Natural killer cell (primary cell): ENCODE data around the gene SLC8A1. TPM values are rescaled to one million over a fixed set of nuclear protein-coding genes. Genes with fewer than 3 reads are reported as not detected.

Experiments
- ATAC-seq, 3 donors: fragments of 150-1000 bp in 2 of 3; fragments of 200-7000 bp in 1 of 3; cut with Tn5 transposase; 1 replicate in 1 of 3; 2 replicates in 2 of 3; pipeline ENCODE4 v1.10.0; 2021; ENCODE audit warnings: mild to moderate bottlenecking in 2 of 3, moderate library complexity in 2 of 3
- DNase-seq, 2 donors: peaks; one replicate each; pipeline versions ENCODE4 v3.0.0 to v3.0.0-alpha.2; 2013 to 2021; ENCODE audit warnings: mixed read lengths in 1 of 2
- H3K27ac ChIP-seq: one replicate; pipeline ENCODE4 v1.5.1; 2013; ENCODE audit warnings: mild to moderate bottlenecking, low read length
- H3K27me3 ChIP-seq: one replicate; pipeline ENCODE4 v1.6.1; 2013; ENCODE audit warnings: low read length; ENCODE audit not compliant: control insufficient read depth, insufficient read depth
- H3K36me3 ChIP-seq: one replicate; pipeline ENCODE4 v1.6.1; 2013; ENCODE audit warnings: low read length; ENCODE audit not compliant: control insufficient read depth, insufficient read depth
- H3K4me1 ChIP-seq: one replicate; pipeline ENCODE4 v1.6.1; 2013; ENCODE audit warnings: low read length; ENCODE audit not compliant: control insufficient read depth, insufficient read depth
- H3K4me3 ChIP-seq: one replicate; pipeline ENCODE4 v1.5.1; 2013; ENCODE audit warnings: low read length
- H3K9me3 ChIP-seq: one replicate; pipeline ENCODE4 v1.6.1; 2013; ENCODE audit warnings: low read length; ENCODE audit not compliant: control insufficient read depth, insufficient read depth
- H3K27ac Mint-ChIP-seq, 2 donors: one replicate each; pipeline ENCODE4 v1.8.0; 2022; ENCODE audit warnings: mild to moderate bottlenecking in 2 of 2, mixed read lengths in 2 of 2, moderate library complexity in 1 of 2
- H3K27me3 Mint-ChIP-seq, 2 donors: one replicate each; pipeline ENCODE4 v1.8.0; 2022; ENCODE audit warnings: low read depth in 2 of 2, mixed read lengths in 2 of 2
- H3K36me3 Mint-ChIP-seq: one replicate; pipeline ENCODE4 v1.8.0; 2022; ENCODE audit warnings: mixed read lengths
- H3K4me1 Mint-ChIP-seq, 2 donors: one replicate each; pipeline ENCODE4 v1.8.0; 2022; ENCODE audit warnings: mixed read lengths in 2 of 2
- H3K4me3 Mint-ChIP-seq: one replicate; pipeline ENCODE4 v1.8.0; 2022; ENCODE audit warnings: mild to moderate bottlenecking, moderate library complexity, mixed read lengths
- H3K9me3 Mint-ChIP-seq, 2 donors: one replicate each; pipeline ENCODE4 v1.8.0; 2022; ENCODE audit warnings: mixed read lengths in 2 of 2
- CTCF ChIP-seq: fragments of 200-600 bp; IDR thresholded peaks from one replicate; pipeline ENCODE4 v1.8.0; 2022; ENCODE audit warnings: antibody characterized with exemption
- WGBS: methylation state at CpG from one replicate; pipeline ENCODE4 v1.1.7; 2013; ENCODE audit warnings: missing lambda C conversion rate; ENCODE audit not compliant: insufficient coverage; 5-methylcytosine and 5-hydroxymethylcytosine counted together
- intact Hi-C: fragments of 100-400 bp; cut with micrococcal nuclease; formaldehyde crosslinking; loops from one replicate; pipeline ENCODE4 v1.14.2; 2022
- total RNA-seq, 4 donors: library from RNA; stranded (reverse); fragments of 120-200 nt in 1 of 4; gene quantifications; one replicate each; pipeline versions ENCODE4 v1.2.3 to v1.2.4, GENCODE V29; 2013 to 2022

SLC8A1 gene
- total RNA-seq, 3 donors from 2014 or later (not counting 1 experiment from before 2014, with no cell fraction given), result 1.4 to 4.7 (median 3.6) TPM

- intact Hi-C loops, result no loop called here
Observed at GRCh38 chr2:40428439-40428838, 23.5 kb downstream of the SLC8A1 start.

GRCh38 chr2:40421631-40422297, 30.1 kb downstream of the SLC8A1 start:
- TF ChIP-seq CTCF, result no peak
- WGBS, result 77% methylated on average over 4 of the region's 5 CpGs
- Mint-ChIP-seq H3K27ac (no peak overlapping the region), H3K27me3 (no peaks in the 10 kb centered on the region), H3K36me3 (no peaks in the 10 kb centered on the region), H3K4me1 (no peaks in the 10 kb centered on the region), H3K4me3 (no peak overlapping the region), H3K9me3 (peaks cover 0 to 7% of the 10 kb centered on the region in 2 donors)
- Histone ChIP-seq H3K36me3 (no peaks in the 10 kb centered on the region), H3K9me3 (no peaks in the 10 kb centered on the region), H3K27ac (no peak overlapping the region), H3K4me1 (no peaks in the 10 kb centered on the region), H3K27me3 (no peaks in the 10 kb centered on the region), H3K4me3 (no peak overlapping the region)
- intact Hi-C loops, result no loop called here
- DNase-seq (no peak), ATAC-seq (no peak)

More at GRCh38 chr2:40428439-40428838, 23.5 kb downstream of the SLC8A1 start:
- TF ChIP-seq CTCF, result no peak
- no peak overlapping the region for H3K4me3 ChIP-seq
- no peaks in the 10 kb centered on the region for H3K4me1 ChIP-seq
- Mint-ChIP-seq H3K4me1 (no peaks in the 10 kb centered on the region), H3K27ac (no peak overlapping the region), H3K4me3 (no peak overlapping the region), H3K9me3 (peaks cover 0 to 3% of the 10 kb centered on the region in 2 donors), H3K27me3 (no peaks in the 10 kb centered on the region), H3K36me3 (no peaks in the 10 kb centered on the region)
- H3K9me3 ChIP-seq, result no peaks in the 10 kb centered on the region
- DNase-seq, result no peak
- H3K27ac ChIP-seq, result no peak overlapping the region
- ATAC-seq, result no peak
- WGBS, result 78% methylated on average over 6 of the region's 6 CpGs
- H3K36me3 ChIP-seq, result no peaks in the 10 kb centered on the region
- no peaks in the 10 kb centered on the region for H3K27me3 ChIP-seq

- no peaks in the 10 kb centered on the region for H3K27me3 Mint-ChIP-seq
- intact Hi-C loops, result no loop called here
- ATAC-seq, result no peak
- no peak overlapping the region for H3K4me3 Mint-ChIP-seq
- Histone ChIP-seq H3K4me1 (no peaks in the 10 kb centered on the region), H3K36me3 (no peaks in the 10 kb centered on the region), H3K27me3 (no peaks in the 10 kb centered on the region), H3K4me3 (no peak overlapping the region), H3K9me3 (no peaks in the 10 kb centered on the region), H3K27ac (no peak overlapping the region)
- peaks cover 0 to 7% of the 10 kb centered on the region in 2 donors for H3K9me3 Mint-ChIP-seq
- no peak for TF ChIP-seq CTCF
- DNase-seq, result no peak
- no peaks in the 10 kb centered on the region for H3K4me1 Mint-ChIP-seq
- WGBS, result 80% methylated on average over 3 of the region's 3 CpGs
- no peak overlapping the region for H3K27ac Mint-ChIP-seq
- no peaks in the 10 kb centered on the region for H3K36me3 Mint-ChIP-seq
Observed at GRCh38 chr2:40420478-40420877, 31.4 kb downstream of the SLC8A1 start.

GRCh38 chr2:40419364-40419762, 32.5 kb downstream of the SLC8A1 start:
- H3K9me3 ChIP-seq, result no peaks in the 10 kb centered on the region
- no peaks in the 10 kb centered on the region for H3K27me3 ChIP-seq
- TF ChIP-seq CTCF, result no peak
- H3K27ac Mint-ChIP-seq, result no peak overlapping the region
- ATAC-seq, result no peak
- 90% methylated on average over 2 of the region's 2 CpGs for WGBS
- H3K27me3 Mint-ChIP-seq, result no peaks in the 10 kb centered on the region
- H3K27ac ChIP-seq, result no peak overlapping the region
- no peak overlapping the region for H3K4me3 ChIP-seq
- no peak for DNase-seq
- no peaks in the 10 kb centered on the region for H3K4me1 Mint-ChIP-seq
- H3K36me3 Mint-ChIP-seq, result no peaks in the 10 kb centered on the region
- intact Hi-C loops, result no loop called here
- H3K4me3 Mint-ChIP-seq, result no peak overlapping the region
- no peaks in the 10 kb centered on the region for H3K4me1 ChIP-seq
- H3K36me3 ChIP-seq, result no peaks in the 10 kb centered on the region
- peaks cover 0 to 9% of the 10 kb centered on the region in 2 donors for H3K9me3 Mint-ChIP-seq
